ENCODE data around the gene RASSF5. TPM values are rescaled to one million over a fixed set of nuclear protein-coding genes. Genes with fewer than 3 reads are reported as not detected.

The RASSF5 gene
- total RNA-seq, 1 experiment from 2014 or later: 1.3 TPM

- H3K36me3 Mint-ChIP-seq (ENCODE audit: insufficient read depth, unreplicated experiment): peaks cover 6% of the 10 kb centered on the region
- H3K4me1 Mint-ChIP-seq (ENCODE audit: low read depth, unreplicated experiment): peaks cover 7% of the 10 kb centered on the region
- H3K27ac Mint-ChIP-seq (ENCODE audit: unreplicated experiment): peak overlapping the region; percentile 74
- H3K27me3 ChIP-seq (replicated peaks; ENCODE audit: control insufficient read depth, insufficient read depth, low read length): no peaks in the 10 kb centered on the region; the same call in 1 of the 2 replicates
- no peaks in the 10 kb centered on the region for H3K9me3 ChIP-seq
- peak overlapping the region; percentile 78 for H3K4me3 Mint-ChIP-seq (ENCODE audit: unreplicated experiment)
- intact Hi-C loops (cut with micrococcal nuclease; ENCODE audit: unreplicated experiment): loop anchor here (1.0 to 5.0 kb wide), 5 partner anchors 30 to 348 kb away; no protein-coding TSS in a partner anchor
- no peaks in the 10 kb centered on the region for H3K4me1 ChIP-seq
- POLR2A ChIA-PET: interaction anchor here (1.1 kb wide), 1 partner anchor 22 kb away, joined by 7 read pairs; the partner anchor contains the start of gene EIF2D
- CTCF ChIA-PET: interaction anchor here (0.6 to 3.9 kb wide), 6 partner anchors 24 to 377 kb away, joined by 3 to 46 read pairs (median 5); no protein-coding TSS in a partner anchor
- TF ChIP-seq CTCF (IDR thresholded peaks at IDR 0.05; ENCODE audit: insufficient read depth in 1 of 2, low read depth in 1 of 2, low read length in 1 of 2, severe bottlenecking in 1 of 2, unreplicated experiment in 1 of 2): peak; percentile 75 to 83
- H3K36me3 ChIP-seq (ENCODE audit: control insufficient read depth, insufficient read depth, low read length): no peaks in the 10 kb centered on the region
- DNase-seq: peak; percentile 85 to 87
- BruUV-seq (replicated peaks): no TSS peak
- peak overlapping the region; percentile 86 for H3K4me3 ChIP-seq (ENCODE audit: low read depth, low read length)
- no peaks in the 10 kb centered on the region for H3K9me3 Mint-ChIP-seq (ENCODE audit: unreplicated experiment)
- no peaks in the 10 kb centered on the region for H3K27me3 Mint-ChIP-seq (ENCODE audit: insufficient read depth, unreplicated experiment)
Measured at GRCh38 chr1:206634365-206635079, 127.2 kb downstream of the RASSF5 start.

- BruUV-seq (replicated peaks): TSS peak; percentile 96
- POLR2A ChIA-PET: interaction anchor here (1.1 kb wide), 1 partner anchor 23 kb away, joined by 7 read pairs; the partner anchor contains the start of gene EIF2D
- Histone ChIP-seq H3K36me3 (ENCODE audit: control insufficient read depth, insufficient read depth, low read length) (no peaks in the 10 kb centered on the region), H3K27me3 (replicated peaks; ENCODE audit: control insufficient read depth, insufficient read depth, low read length) (no peaks in the 10 kb centered on the region; the same call in 1 of the 2 replicates), H3K4me3 (ENCODE audit: low read depth, low read length) (peak within 1 kb of the TSS; percentile 86), H3K4me1 (no peaks in the 10 kb centered on the region), H3K9me3 (no peaks in the 10 kb centered on the region)
- H3K27me3 Mint-ChIP-seq (ENCODE audit: insufficient read depth, unreplicated experiment): no peaks in the 10 kb centered on the region
- H3K36me3 Mint-ChIP-seq (ENCODE audit: insufficient read depth, unreplicated experiment): peaks cover 6% of the 10 kb centered on the region
- H3K27ac Mint-ChIP-seq (ENCODE audit: unreplicated experiment): peak within 1 kb of the TSS; percentile 74
- peak; percentile 89 to 90 for DNase-seq
- CTCF ChIA-PET: interaction anchor here (0.6 to 3.9 kb wide), 6 partner anchors 23 to 376 kb away, joined by 3 to 46 read pairs (median 6); partner anchors contain the start of gene EIF2D
- H3K4me3 Mint-ChIP-seq (ENCODE audit: unreplicated experiment): peak within 1 kb of the TSS; percentile 78
- TF ChIP-seq CTCF (IDR thresholded peaks at IDR 0.05; ENCODE audit: insufficient read depth in 1 of 2, low read depth in 1 of 2, low read length in 1 of 2, severe bottlenecking in 1 of 2, unreplicated experiment in 1 of 2): no peak
- H3K4me1 Mint-ChIP-seq (ENCODE audit: low read depth, unreplicated experiment): peaks cover 7% of the 10 kb centered on the region
- intact Hi-C loops (cut with micrococcal nuclease; ENCODE audit: unreplicated experiment): loop anchor here (2.0 kb wide), 2 partner anchors 51 to 73 kb away; no protein-coding TSS in a partner anchor
- no peaks in the 10 kb centered on the region for H3K9me3 Mint-ChIP-seq (ENCODE audit: unreplicated experiment)
Measured at GRCh38 chr1:206635080-206635977, 128.0 kb downstream of the RASSF5 start, which contains the start of gene DYRK3. TSS of gene DYRK3 (plus strand) at chr1:206635536. CDS start at chr1:206635704, 168 bp downstream.
